Skin of body (tissue), 2 donors: ENCODE data around the gene HDAC10. TPM values are rescaled to one million over a fixed set of nuclear protein-coding genes. Genes with fewer than 3 reads are reported as not detected.

Source experiments
- DNase-seq: peaks from one replicate; lab custom pipeline; 2025; lab: John Stamatoyannopoulos, UW
- total RNA-seq: library from RNA; depleted of rRNA; stranded (reverse); fragments of >200 nt; gene quantifications from one replicate; pipeline ENCODE4 v1.2.3, GENCODE V29; 2014

HDAC10 gene
- total RNA-seq, 1 donor from 2014 or later, result 13.1 TPM

DNA sequence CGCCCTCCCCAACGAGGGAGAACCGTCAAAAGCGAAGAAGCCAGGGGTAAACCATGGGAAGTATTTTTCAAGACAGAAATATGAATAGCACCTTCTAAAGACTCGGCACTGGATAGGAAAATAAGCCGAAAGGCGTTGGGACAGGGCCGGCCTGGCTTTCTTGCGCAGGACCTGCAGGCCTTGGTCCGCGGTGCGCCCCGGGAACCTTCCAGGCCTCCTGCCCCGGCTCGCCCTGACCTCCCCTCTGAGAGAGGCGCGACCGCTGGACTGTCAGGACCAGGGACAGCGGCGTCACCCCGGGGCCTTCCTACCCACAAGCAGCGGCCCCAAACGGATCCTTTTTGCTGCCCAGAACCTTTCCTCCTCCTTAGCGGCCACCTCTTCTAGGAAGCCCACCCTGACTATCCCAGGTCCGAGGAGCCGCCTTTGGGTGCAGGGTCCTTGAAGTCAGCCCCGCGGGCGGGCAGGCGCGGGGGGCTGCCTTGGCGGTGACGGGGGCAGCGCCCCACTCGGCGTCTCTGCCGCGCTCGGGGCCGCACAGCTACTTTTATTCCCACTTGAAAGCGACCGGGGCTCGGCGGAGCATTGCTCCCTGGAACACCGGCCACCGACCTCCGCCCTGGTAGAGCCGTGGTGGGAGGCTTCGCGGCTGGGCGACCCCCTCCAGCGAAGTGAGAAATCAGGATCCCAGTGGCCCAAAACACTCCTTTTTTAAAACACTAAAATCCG is 19.8 kb upstream of the HDAC10 start:
- DNase-seq, result no peak

DNA sequence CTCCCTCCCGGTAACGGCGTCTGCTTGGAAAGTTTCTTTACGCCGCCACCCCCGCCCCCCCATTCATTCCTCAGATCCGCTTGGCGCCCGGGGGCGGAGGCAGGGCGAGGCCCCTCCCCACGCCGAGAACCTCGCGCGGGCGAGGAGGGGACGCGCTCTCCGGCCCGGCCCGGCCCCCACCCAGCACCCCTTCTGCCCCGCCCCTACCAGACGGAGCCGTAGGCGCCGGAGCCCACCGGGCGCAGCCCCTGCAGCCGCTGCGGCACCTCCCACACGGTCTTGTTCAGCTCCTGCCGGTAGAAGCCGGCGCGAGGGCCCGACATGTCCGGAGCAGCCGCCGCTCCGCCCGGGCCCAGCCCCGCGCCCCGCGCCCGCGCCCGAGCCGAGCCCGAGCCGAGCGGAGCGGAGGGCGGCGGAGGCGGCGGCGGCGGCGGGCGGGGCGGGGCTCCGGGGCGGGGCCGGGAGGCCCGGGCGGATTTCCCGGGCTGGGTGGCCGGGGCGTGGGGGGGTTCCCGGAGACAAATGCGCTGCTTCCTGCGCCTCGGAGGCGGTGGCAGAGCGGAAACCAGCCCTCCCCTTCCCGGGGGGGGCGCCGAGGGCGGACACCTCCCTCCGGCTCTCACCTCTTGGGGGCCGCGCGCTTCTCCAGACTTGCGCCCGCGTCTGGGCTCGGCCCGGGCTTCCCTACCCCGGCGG is 19.1 kb upstream of the HDAC10 start, which contains the start of gene MAPK11:
Gene MAPK11, minus strand, starts transcription at position 411 of the 696 bp plus-strand sequence. Its CDS starts 88 bp downstream, at position 323.
- no peak for DNase-seq

DNA sequence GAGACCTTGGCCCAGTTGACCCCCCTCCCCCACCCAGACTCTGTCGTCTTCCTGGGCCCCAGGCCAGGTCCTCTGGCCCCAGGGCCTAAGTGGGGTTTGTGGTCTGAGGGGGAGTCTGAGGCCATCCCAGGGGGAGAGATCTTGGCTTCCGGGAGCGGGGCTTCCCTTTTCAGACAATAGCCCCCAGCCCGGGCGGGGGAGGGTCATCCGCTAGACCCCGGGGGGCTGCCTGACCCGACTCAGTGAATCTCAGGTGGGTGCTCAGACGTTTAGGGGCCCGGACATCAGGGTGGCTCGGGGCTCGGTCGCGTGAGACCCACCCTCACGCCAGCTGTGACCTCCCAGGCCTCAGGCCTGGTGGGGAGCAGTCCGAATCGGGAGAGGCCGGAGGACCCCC is 18.5 kb upstream of the HDAC10 start:
- DNase-seq, result no peak

DNA sequence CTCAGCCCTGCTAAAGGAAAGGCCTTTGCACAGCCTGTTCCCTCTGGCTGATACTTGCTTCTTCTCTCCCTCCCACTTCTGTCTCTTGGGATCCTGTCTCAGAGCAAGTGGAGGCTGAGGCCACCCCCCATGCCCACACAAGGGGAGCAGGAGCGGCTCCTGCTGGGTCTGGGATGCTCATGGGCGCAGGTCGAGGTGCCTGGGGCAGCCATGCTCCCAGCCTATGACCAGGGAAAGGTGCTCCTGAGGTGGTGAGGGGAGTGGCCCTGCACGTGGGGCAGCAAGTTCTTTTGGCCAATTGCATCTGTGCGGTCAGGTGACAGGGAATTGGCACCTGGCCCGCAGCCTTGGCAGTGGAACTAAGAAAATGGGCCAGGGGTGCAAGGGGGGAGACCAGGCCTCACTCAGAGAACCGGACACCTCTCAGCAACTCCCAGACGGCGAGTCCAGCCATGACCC is 17.6 kb upstream of the HDAC10 start:
- DNase-seq, result no peak

DNA sequence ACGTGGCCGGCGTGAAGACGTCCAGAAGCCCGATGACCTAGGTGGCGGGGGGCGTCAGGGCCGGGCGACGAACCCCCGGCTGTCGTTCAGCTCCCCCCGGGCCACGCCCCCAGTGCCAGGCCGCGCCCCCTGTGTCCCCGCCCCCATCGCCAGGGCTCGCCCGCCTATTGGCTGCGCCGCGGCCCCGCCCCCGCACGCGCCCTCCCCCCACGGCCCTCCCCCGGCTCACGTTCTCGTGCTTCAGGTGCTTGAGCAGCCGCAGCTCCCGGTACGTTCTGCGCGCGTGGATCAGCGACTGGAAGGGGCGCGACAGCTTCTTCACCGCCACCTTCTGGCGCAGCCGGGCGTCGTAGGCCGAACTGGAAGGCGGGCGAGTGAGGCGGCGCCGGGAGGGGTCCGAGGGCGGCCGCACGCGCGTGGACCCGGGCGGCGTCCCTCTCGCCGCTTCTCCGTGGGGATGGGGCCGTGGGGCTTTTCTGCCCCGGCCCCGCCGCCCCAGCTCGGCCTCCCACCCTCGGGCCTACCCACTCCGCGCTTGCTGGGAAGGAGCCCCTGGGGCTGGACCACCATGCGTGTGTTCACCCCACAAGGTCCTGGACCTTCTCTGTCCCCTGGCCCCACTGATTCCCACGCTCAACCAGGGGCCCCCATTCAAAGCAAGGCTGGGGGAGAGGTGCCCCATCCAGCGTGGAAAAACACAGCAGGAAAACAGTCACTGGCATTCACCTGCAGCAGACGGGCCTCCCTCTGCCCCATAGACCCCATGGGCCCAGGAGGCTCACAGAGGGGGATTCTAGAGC is 16.7 kb upstream of the HDAC10 start:
- no peak for DNase-seq

DNA sequence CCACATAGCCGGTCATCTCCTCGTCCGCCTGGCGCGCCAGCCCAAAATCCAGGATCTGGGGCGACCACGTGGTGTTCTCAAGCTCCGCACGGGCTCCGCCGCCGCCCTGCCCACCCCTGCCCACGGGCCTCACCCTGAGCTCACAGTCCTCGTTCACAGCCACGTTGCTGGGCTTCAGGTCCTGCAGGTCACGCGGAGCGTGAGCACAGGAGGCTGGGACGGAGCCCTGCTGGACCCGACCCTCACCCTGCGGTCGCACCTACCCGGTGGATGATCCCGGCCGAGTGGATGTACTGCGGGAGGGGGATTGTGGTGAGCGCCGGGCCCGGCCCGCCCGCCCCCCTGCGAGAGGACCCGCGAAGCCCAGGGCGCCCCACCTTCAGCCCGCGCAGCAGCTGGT is 15.9 kb upstream of the HDAC10 start:
- DNase-seq, result no peak

DNA sequence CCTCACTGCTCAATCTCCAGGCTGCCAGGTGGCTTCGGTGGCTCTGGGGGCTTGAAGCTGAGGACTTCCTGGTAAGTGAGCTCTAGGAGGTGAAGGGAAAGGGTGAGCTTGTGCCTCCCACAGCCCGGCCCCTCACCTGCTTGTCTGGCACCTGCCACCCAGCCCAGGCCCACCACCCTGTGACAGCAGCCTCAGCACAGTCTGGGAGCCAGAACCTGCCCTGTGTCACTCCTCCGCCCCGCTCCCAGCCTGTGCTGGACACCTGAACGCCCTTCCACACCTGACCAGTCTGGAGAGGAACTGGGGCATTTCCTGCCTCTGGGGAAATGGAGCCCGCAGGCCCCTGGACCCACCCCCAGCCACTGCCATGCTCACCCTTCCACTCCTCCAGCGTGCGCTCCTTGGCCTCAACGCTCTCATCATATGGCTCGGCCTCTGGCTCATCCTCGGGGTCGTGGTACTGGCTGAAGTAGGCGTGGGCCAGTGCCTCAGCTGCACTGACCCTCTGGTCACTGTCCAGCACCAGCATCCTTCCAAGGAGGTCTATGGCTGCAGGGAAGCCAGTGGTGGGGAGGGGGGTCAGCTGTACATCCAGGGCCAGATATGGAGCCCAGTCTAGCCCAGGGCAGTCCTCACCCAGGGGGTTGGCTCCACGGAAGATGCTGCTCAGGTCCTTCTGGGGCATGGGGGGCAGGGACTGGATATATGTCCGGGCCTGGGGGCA is 14.0 kb upstream of the HDAC10 start:
- no peak for DNase-seq

DNA sequence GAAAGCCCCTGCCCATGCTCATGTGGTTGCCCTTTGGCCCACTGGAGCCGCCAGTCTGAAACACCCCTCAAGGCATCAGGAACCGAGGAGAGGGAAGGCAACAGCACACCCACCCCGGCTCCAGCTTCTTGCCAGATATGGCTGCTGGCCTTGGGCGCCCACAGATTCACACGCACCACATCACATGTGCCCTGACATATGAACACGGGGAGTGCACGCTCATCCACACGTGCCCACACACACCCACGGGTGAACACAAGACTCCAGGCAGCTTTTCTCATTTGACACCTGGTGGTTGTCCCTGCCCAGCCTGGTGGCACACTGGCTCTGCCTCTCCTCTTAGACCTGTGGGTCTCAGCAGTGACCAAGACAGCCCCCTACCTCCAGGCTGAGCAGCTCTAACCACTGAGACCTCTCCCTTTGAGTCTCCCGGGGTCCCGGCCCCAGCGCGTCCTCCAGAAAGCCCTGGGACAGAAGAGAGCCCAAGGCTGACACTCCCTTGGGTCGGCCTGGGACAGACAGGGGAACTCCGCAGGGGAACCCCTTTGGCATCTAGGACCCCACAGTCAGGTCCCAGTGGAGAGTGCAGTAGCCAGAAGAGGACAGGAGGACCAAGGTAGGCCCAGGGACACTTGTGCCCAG is 13.2 kb upstream of the HDAC10 start:
- no peak for DNase-seq

DNA sequence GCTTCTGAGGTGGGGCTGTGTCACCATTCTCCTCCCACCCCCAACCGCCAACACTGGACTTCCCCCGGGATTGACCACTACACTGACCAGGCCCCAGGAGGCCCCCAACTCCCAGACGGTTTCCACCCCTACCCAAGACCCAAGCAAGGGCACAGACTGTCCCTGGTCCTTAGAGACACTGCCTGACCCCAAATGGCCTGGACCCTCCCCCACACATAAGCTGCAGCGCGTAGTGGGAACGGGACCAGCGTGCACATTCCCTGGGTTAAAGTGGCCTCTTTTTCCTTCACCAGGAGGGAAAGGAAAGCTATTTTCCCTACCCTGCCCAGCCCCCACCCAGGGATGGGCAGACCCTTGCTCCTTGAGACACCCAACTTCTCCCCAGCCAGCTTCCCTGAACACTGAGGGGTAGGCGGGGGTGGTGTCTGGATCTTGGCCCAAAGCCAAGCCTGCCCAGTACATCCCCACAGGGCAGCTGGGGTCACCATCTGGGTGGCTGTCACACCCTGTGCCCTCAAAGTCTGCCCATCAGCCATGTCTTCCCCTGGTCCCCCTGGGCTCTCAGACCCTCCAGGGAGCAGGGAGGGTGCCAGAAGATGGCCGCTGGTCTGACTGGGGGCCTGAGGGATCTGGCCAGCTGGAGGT is 12.0 kb upstream of the HDAC10 start:
- DNase-seq, result no peak

DNA sequence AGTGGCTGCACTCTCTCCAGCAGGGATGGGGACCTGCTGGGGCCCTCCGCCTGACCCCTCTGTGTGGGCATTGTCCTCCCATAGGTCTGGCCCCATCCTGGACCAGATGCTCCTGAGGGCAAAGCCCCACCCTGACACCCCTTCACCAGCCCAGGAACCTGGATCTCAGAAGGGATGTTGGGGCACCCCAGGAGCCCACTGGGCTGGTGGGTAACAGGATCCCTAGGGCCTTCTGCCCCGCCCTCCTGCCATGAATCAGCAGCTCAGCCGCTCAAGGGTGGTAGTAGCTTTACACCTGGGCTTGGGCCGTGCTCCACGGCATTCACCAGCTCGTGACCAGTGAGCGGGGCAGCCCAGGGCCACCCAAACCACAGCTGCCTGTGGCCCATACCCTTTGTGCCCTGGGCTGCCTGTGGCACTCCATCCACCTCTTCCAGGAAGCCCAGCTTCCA is 11.4 kb upstream of the HDAC10 start:
- DNase-seq, result no peak

DNA sequence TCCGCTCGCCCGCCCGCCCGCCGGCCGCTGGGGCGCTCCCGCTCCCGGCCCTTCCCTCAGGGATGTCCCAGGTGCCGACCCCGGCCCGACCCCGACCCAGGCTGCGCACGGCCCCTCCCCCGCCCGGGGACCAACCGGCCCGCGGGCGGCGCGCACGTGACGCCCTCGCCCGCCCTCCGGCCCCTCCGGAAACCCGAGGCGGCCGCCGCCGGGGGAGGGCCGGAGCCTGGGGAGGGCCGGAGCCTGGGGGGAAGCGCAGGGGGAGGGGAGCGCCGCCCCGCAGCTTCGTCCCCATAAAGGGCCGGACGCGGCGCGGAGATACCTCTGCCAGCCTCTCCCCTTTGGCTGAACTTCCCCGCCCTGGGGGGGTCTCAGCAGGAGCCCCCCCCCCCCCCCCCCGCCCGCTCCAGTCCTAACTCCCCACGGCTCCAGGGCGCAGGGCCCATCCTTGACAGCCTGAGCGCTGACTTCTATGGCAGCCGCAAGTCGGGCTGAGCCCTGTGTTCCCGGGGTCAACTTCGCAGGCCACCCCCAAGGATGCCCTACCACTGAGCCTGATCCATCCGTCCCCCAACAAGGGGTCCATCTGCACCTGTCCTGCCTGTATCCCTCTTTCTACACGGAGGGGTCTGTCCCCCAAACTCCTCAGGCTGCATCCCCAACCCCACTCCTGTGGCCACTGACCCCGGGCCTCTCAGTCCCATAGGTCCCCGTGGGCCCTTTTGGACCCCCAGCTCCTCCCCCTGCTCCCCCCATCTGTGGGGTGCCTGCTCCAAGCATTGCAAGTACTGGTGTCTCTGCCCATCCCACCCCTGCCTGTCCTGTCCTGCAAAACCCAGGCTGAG is 10.8 kb upstream of the HDAC10 start, which contains the start of gene MAPK12:
Gene MAPK12, minus strand, starts transcription at position 69 of the 845 bp plus-strand sequence. CDS start 174 bp downstream, outside the sequence.
- DNase-seq, result no peak

DNA sequence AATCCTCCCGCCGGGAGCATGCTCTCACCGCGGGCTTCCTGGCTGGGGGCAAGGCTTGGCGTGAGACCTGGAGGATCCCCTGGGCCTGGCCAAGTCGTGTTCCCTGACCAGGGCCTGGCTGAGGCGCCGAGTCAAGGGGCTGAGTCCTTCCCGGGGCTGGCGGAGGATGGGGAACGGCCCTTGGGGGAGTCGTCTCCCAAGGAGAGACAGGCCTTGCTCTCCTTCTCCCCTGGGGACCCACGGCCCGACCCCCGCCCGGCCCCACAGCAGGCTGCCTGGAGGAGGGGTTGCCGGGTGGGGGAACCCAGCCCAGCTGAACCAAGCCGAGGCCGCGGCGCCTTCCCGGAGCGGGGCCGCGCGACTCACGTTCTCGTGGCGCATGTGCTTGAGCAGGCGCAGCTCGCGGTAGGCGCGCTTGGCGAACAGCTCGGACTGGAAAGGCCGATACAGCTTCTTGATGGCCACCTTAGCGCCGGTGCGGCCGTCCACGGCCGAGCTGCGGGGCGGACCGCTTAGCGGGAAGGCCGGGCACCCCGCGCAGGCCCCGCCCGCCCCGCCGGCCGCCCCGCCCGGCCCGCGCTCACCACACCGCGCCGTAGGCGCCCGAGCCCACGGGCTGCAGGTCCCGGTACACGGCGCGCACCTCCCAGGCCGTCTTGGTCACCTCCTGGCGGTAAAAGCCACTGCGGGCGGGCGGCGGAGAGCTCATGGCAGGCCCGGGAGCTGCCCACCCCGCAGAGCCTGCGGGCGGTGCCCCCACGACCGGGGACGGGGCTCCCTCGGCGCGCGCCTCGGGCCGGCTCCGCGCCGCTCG is 9.9 kb upstream of the HDAC10 start:
- DNase-seq, result no peak

DNA sequence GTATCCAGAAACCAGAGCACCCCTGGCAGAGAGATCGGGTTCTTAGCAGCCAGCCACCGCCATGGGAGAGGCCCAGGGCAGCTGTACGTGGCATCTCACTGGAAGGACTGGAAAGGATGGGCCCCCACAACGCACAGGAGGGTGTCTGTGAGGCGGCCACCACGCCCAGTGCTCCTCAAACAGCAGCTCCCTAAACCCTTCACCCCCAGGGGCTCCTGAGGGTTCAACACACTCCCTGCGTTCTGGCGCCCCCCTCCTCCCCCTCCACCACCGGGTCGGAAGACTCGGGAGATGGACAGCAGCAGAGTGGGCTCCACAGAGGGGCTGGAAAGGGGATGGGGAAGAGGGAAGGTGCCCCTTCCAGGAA is 9.4 kb upstream of the HDAC10 start:
- DNase-seq, result no peak

DNA sequence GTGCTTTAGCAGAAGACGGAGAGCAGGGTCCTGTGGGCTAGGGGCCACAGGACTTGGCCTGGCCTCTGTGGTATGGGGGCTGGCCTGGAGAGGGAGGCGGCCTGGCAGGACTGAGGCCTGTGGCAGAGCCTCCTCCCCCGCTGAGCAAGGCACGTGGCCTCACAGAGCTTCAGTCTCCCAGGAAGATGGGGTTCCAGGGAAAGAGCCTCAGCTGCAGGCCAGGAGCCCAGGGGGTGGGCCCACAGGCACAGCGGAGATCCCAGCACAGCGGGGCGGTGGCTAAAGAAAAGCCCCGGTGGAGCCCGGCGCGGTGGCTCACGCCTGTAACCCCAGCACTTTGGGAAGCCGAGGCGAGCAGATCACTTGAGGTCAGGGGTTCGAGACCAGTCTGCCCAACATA is 8.2 kb upstream of the HDAC10 start:
- DNase-seq, result no peak

DNA sequence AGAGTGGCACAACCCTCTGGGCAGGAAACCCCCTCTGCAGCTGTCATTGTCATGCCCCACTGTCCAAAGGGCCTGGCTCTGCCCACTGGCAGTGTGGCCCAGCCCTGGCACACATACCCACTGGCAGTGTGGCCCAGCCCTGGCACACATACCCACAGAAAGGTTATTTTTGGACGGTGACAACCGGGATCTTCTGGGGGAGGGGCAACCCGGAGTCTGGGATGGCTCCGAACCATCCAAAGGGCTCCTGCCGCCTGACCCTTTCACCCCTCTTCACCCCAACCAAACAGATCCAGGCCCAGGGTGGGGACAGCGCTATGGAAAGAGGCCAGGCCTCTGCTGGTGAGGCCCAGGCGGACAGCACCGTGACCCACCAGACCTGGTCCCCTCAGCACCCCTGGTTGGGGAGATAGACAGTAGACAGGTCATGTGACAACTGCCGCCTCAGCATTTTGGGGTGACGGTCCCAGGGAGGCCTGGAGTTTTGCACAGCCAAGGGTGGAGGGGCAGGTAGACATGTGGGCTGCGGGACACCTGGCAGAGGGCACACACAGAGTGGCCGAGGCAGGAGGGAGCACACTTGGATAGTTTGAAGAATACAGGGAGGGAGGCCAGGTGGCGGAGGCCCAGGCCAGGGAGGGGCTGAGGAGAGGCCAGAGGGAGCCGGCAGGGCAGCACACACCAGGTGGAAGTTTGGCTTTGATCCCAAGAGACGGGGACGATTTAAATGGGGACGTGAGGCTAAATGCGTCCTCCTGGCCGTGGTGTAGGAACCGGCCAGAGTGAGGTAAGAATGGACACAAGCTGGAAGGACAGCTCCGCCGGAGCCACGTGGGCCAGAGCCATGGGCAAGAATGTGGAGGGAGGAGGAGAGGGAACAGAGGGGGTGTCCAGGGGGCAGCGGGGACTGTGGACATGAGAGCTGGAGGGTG is 7.6 kb upstream of the HDAC10 start:
- DNase-seq, result no peak

DNA sequence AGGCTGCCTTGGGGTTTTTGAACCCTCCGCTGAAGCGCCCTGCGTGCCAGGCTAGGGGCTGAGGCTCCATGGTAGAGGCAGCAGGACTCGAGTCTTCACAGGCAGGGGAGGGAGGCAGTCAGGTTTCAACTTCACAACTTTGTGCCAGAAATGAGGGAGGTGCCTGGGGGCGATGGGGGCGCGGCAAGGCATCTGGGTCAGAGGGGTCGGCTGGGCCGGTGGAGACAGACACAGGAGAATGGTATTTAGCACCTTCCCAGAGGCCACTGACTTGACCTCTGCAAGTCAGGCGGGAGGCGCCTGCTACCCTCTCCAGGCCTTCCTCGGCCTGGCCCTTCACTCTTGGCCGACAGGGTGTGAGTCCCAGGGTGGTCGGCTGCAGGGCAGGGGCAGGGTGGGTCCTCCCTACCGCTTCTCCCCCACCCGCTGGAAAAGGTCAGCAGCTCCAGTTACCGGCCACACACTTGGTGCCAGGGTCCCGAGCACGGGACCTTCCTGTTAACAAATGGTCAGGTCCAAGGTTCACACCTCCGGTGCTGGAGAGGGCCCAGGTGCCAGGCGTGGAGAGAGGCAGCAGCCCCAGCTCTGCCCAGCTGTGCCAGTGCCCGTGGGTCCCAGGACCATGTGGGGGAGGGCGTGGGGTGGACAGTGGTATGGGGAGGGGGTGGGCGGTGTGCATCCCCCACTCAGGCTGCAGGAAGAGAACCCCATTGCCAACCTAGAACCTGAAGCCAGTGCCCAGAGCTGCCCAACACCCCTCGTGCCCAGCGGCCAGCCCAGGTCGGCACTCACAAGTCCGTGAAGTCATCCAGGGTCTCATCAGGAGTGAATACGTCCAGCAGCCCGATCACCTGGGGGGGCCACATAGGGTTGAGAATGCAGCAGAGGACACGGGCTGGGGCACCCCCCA is 6.6 kb upstream of the HDAC10 start:
- no peak for DNase-seq
